Epithelial cell of proximal tubule (primary cell): ENCODE data around the gene TMEM119. TPM values are rescaled to one million over a fixed set of nuclear protein-coding genes. Genes with fewer than 3 reads are reported as not detected.

Experiments
- DNase-seq: peaks from one replicate; pipeline ENCODE4 v3.0.0-alpha.2; 2011; ENCODE audit warnings: low read depth
- H3K4me3 ChIP-seq: 2 replicates; pipeline ENCODE4 v1.5.1; 2011; ENCODE audit warnings: low read depth, mild to moderate bottlenecking, low read length
- total RNA-seq: library from RNA; depleted of rRNA; stranded (reverse); fragments of >200 nt; gene quantifications from 2 replicates; pipeline ENCODE4 v1.2.3, GENCODE V29; 2015
- TF ChIP-seq, protein P1 (sequence below): conservative IDR thresholded peaks from 2 replicates; pipeline ENCODE4 v1.5.1; 2012; ENCODE audit warnings: low read depth, mild to moderate bottlenecking, low read length

TMEM119 gene
- total RNA-seq, 1 donor from 2014 or later = 0.06 TPM

DNA sequence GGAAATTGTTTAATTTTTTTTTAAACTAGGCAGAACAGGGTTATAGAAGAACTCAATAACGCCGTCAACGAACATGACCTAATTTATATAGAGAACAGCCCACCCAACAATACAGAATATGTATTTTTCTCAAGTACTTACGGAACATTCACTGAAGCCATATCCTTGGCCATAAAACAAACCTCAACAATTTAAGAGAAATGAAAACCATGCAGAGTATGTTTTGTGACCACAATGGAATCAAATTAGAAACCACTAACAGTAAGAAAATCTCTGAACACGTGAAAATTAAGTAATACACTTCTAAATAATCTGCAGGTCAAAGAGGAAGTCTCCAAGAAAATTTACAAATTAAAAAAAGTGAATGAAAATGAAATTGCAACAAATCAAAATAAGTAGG is 46.3 kb downstream of the TMEM119 start:
- DNase-seq = no peak
- H3K4me3 ChIP-seq = no peak overlapping the region
- TF ChIP-seq, protein P1, sequence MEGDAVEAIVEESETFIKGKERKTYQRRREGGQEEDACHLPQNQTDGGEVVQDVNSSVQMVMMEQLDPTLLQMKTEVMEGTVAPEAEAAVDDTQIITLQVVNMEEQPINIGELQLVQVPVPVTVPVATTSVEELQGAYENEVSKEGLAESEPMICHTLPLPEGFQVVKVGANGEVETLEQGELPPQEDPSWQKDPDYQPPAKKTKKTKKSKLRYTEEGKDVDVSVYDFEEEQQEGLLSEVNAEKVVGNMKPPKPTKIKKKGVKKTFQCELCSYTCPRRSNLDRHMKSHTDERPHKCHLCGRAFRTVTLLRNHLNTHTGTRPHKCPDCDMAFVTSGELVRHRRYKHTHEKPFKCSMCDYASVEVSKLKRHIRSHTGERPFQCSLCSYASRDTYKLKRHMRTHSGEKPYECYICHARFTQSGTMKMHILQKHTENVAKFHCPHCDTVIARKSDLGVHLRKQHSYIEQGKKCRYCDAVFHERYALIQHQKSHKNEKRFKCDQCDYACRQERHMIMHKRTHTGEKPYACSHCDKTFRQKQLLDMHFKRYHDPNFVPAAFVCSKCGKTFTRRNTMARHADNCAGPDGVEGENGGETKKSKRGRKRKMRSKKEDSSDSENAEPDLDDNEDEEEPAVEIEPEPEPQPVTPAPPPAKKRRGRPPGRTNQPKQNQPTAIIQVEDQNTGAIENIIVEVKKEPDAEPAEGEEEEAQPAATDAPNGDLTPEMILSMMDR = no peak

DNA sequence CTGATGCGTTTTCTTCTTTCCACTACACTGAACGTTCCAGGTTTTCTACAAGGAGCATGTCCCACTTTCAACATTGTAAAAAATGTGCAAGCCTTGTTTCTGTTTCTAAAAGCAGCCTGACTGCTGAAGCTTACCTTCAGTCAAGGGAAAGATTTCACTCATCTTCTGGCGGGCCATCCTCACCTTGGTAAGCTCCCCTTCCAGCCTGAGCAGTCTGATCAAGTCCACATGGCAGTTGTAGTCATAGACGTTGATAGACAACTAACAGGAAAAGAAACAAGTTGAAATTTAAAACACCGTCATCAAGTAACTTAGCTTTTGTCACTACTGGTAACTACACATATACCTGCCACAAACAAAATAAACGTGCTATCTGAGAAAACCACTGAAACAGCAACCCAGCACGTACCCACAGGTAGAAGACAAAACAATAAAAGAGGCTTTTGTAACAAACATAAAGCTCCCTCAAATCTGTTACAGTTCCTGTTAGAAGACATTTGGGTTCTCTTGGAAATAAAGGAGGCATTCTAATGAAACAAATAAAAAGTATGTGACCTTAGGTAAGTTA is 48.8 kb downstream of the TMEM119 start:
- TF ChIP-seq, protein P1 = no peak
- no peak overlapping the region for H3K4me3 ChIP-seq
- no peak for DNase-seq

DNA sequence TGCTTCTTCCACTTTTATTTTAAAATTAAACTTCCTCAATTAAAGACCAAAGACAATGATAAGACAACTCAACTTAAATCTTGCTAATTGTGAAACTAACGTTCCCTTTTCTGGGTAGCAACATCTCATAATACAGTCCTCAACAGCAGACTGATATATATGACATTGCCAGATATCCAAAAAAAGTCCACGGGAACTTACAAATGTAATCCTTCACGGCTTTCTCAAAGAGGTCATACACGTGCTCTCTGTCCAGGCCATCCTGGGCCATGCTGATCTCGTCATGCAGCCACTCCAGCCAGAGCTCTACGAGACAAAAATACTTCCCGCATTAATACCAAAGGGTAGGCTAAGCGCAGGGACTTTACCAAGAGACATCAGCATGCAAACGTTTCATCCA is 50.2 kb downstream of the TMEM119 start:
- TF ChIP-seq, protein P1 = no peak
- no peak for DNase-seq
- H3K4me3 ChIP-seq = no peak overlapping the region

DNA sequence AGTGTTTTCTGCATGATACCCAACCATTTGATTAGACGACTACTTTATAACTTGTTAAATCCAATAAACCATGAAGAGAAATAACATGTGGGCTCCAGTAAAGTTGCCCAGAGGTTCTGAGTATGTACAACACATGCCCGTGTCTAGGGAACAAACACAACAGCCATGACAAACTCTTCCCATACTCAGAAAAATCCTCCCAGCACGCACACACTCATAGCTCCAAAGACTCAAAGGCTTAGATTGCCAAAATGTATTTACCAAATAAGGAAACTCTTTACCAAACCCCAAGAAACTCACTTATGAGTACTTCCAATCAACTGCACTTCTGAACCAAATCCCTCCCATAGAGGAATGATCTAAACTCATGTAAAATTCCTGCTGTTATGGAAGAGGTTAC is 54.2 kb downstream of the TMEM119 start:
- TF ChIP-seq, protein P1 = no peak
- no peak for DNase-seq
- H3K4me3 ChIP-seq = no peak overlapping the region

- no peak overlapping the region for H3K4me3 ChIP-seq
- no peak for DNase-seq
- TF ChIP-seq, protein P1 = no peak
These were observed 55.6 kb downstream of the TMEM119 start for GRCh38 chr12:108542320-108542719.

Other genes with a start within 250 kb of the TMEM119 start
- 3.2 and 3.3 TPM in 2 replicates for gene FICD, start 82.8 kb downstream of the TMEM119 start, total RNA-seq
- 43.4 and 68.0 TPM in 2 replicates for gene SART3, start 36.9 kb downstream of the TMEM119 start, total RNA-seq
- 87.5 and 128 TPM in 2 replicates for gene ISCU, start 35.5 kb downstream of the TMEM119 start, total RNA-seq
- 0.46 and 1.0 TPM in 2 replicates for gene SELPLG, start 35.8 kb upstream of the TMEM119 start, total RNA-seq
- gene CORO1C, start 133.4 kb upstream of the TMEM119 start, total RNA-seq = 152 and 157 TPM in 2 replicates